B cell (primary cell): ENCODE measurements around the gene SSC5D. TPM values are rescaled to one million over a fixed set of nuclear protein-coding genes. Genes with fewer than 3 reads are reported as not detected.

Experiments
- ATAC-seq: fragments of 200-7000 bp; cut with Tn5 transposase; one replicate; pipeline ENCODE4 v1.10.0; 2021; ENCODE audit warnings: low read depth, mild to moderate bottlenecking, moderate number of reproducible peaks, moderate library complexity
- CTCF ChIA-PET: fragments of 350-600 bp; sonication (Branson Sonifier 250); formaldehyde crosslinking; loops from one replicate; lab custom pipeline; 2021; ENCODE audit warnings: antibody characterized with exemption, inconsistent platforms; lab: Charles Lee
- POLR2A ChIA-PET: fragments of 350-600 bp; sonication (Branson Sonifier 250); formaldehyde crosslinking; loops from one replicate; lab custom pipeline; 2021; ENCODE audit warnings: antibody characterized with exemption; lab: Charles Lee
- DNase-seq: peaks from one replicate; pipeline ENCODE4 v3.0.0; 2013
- H2AFZ ChIP-seq: 2 replicates; pipeline ENCODE4 v1.6.1; 2012; ENCODE audit warnings: mild to moderate bottlenecking, low read depth, low read length; ENCODE audit not compliant: insufficient read depth, poor library complexity, severe bottlenecking
- H3K27ac ChIP-seq, 2 donors: 1 replicate in 1 of 2; 2 replicates in 1 of 2; pipeline ENCODE4 v1.5.1; 2012 to 2013; ENCODE audit warnings: low read length in 2 of 2, mild to moderate bottlenecking in 2 of 2, moderate library complexity in 1 of 2
- H3K27me3 ChIP-seq, 4 experiments: fragments of 200-600 bp in 1 of 4; sonication (generic) in 1 of 4; replicated peaks in 1 of 4; 1 replicate in 2 of 4; 2 replicates in 2 of 4; pipeline versions ENCODE4 v1.6.1 to v1.7.0; 2013 to 2016; ENCODE audit warnings: low read length in 3 of 4, mild to moderate bottlenecking in 2 of 4, mixed read lengths in 1 of 4, moderate library complexity in 1 of 4; ENCODE audit not compliant: insufficient read depth in 4 of 4, control insufficient read depth in 3 of 4; ENCODE audit errors: control extremely low read depth in 1 of 4
- H3K36me3 ChIP-seq, 2 experiments: replicated peaks in 1 of 2; 1 replicate in 1 of 2; 2 replicates in 1 of 2; pipeline versions ENCODE4 v1.6.1 to v1.7.1; 2013; ENCODE audit warnings: low read length in 1 of 2; ENCODE audit not compliant: insufficient read depth in 2 of 2, control insufficient read depth in 1 of 2; ENCODE audit errors: control extremely low read depth in 1 of 2, extremely low read depth in 1 of 2
- H3K4me1 ChIP-seq, 2 donors: fragments of 200-600 bp in 1 of 2; sonication (generic) in 1 of 2; 1 replicate in 1 of 2; 2 replicates in 1 of 2; pipeline versions ENCODE4 v1.5.1 to v1.6.1; 2013 to 2017; ENCODE audit warnings: low read length in 2 of 2; ENCODE audit not compliant: control insufficient read depth in 2 of 2, insufficient read depth in 2 of 2
- H3K4me2 ChIP-seq: replicated peaks from 2 replicates; pipeline ENCODE3; 2012; ENCODE audit warnings: mild to moderate bottlenecking, low read depth, low read length; ENCODE audit not compliant: poor library complexity, severe bottlenecking
- H3K4me3 ChIP-seq, 5 experiments: fragments of 200-600 bp in 1 of 5; sonication (generic) in 1 of 5; 1 replicate in 3 of 5; 2 replicates in 2 of 5; pipeline versions ENCODE4 v1.5.1 to v1.7.0; 2011 to 2016; ENCODE audit warnings: low read length in 4 of 5, mild to moderate bottlenecking in 4 of 5, low read depth in 2 of 5, control low read depth in 1 of 5, moderate library complexity in 1 of 5; ENCODE audit not compliant: insufficient read depth in 1 of 5; ENCODE audit errors: control extremely low read depth in 1 of 5, extremely low read depth in 1 of 5
- H3K79me2 ChIP-seq: fragments of 200-600 bp; sonication (generic); one replicate; pipeline ENCODE4 v1.6.0; 2016; ENCODE audit warnings: low read length; ENCODE audit not compliant: control insufficient read depth, insufficient read depth
- H3K9ac ChIP-seq: fragments of 200-600 bp; sonication (generic); 2 replicates; pipeline ENCODE4 v1.6.1; 2017; ENCODE audit warnings: mild to moderate bottlenecking, low read length, moderate library complexity
- H3K9me3 ChIP-seq, 3 donors: one replicate each; pipeline versions ENCODE4 v1.6.1 to v1.7.1; 2013; ENCODE audit warnings: low read length in 2 of 3; ENCODE audit not compliant: control insufficient read depth in 2 of 3, insufficient read depth in 1 of 3; ENCODE audit errors: control extremely low read depth in 1 of 3
- H4K20me1 ChIP-seq: 2 replicates; pipeline ENCODE4 v1.6.0; 2012; ENCODE audit warnings: mild to moderate bottlenecking, low read length; ENCODE audit not compliant: insufficient read depth, control insufficient read depth, poor library complexity, severe bottlenecking
- H3K27ac Mint-ChIP-seq: one replicate; pipeline ENCODE4 v1.8.0; 2021; ENCODE audit warnings: mixed read lengths
- H3K27me3 Mint-ChIP-seq: one replicate; pipeline ENCODE4 v1.8.0; 2021; ENCODE audit warnings: mixed read lengths
- H3K4me1 Mint-ChIP-seq: one replicate; pipeline ENCODE4 v1.8.0; 2021; ENCODE audit warnings: mixed read lengths
- H3K4me3 Mint-ChIP-seq: one replicate; pipeline ENCODE4 v1.8.0; 2021; ENCODE audit warnings: mixed read lengths
- H3K9me3 Mint-ChIP-seq: one replicate; pipeline ENCODE4 v1.8.0; 2022; ENCODE audit warnings: mixed read lengths; ENCODE audit not compliant: insufficient read depth
- CTCF ChIP-seq: fragments of 200-600 bp; IDR thresholded peaks from one replicate; pipeline ENCODE4 v1.8.0; 2022; ENCODE audit warnings: antibody characterized with exemption, mild to moderate bottlenecking
- EZH2 ChIP-seq: IDR thresholded peaks from 2 replicates; pipeline ENCODE4 v1.6.1; 2012; ENCODE audit warnings: borderline replicate concordance, low read depth, mild to moderate bottlenecking, moderate library complexity, low read length; ENCODE audit not compliant: insufficient read depth, poor library complexity, severe bottlenecking
- WGBS: methylation state at CpG from one replicate; pipeline ENCODE4 v1.1.5; 2013; ENCODE audit warnings: missing lambda C conversion rate; ENCODE audit not compliant: insufficient coverage; 5-methylcytosine and 5-hydroxymethylcytosine counted together
- intact Hi-C: fragments of 100-400 bp; cut with micrococcal nuclease; formaldehyde crosslinking; loops from one replicate; pipeline ENCODE4 v1.10.0; 2022
- polyA plus RNA-seq: library from polyadenylated mRNA; depleted of rRNA; stranded (reverse); fragments of >200 nt; gene quantifications from 2 replicates; pipeline ENCODE4 v1.2.3, GENCODE V29; 2012
- total RNA-seq, 2 donors: library from RNA; stranded (reverse); fragments of 120-200 nt in 1 of 2; gene quantifications; 1 replicate in 1 of 2; 2 replicates in 1 of 2; pipeline versions ENCODE4 v1.2.3 to v1.2.4, GENCODE V29; 2013 to 2022

SSC5D gene
- total and polyA plus RNA-seq, 2 donors (not counting 1 experiment from before 2014, with no cell fraction given) = 0.22 to 0.44 TPM

- DNase-seq = no peak
- CTCF ChIA-PET = interaction anchor here (1.2 kb wide), 1 partner anchor 12 kb away, joined by 4 read pairs; no protein-coding TSS in a partner anchor
- H3K27me3 ChIP-seq = peaks cover 0 to 22% (median 9%) of the 10 kb centered on the region in 4 experiments
Measured at GRCh38 chr19:55455576-55456235, 32.5 kb upstream of the SSC5D start.

More at GRCh38 chr19:55455576-55456235, 32.5 kb upstream of the SSC5D start:
- no peak for ATAC-seq
- Histone ChIP-seq H3K36me3 (peaks cover 0 to 2% of the 10 kb centered on the region in 2 experiments), H2AFZ (no peak overlapping the region), H4K20me1 (no peaks in the 10 kb centered on the region), H3K4me1 (peaks cover 16 to 19% of the 10 kb centered on the region in 2 donors), H3K79me2 (no peaks in the 10 kb centered on the region), H3K9ac (no peak overlapping the region), H3K4me2 (no peak overlapping the region), H3K4me3 (no peak overlapping the region), H3K9me3 (peaks cover 0 to 15% (median 0%) of the 10 kb centered on the region in 3 donors), H3K27ac (no peak overlapping the region)
- Mint-ChIP-seq H3K9me3 (no peaks in the 10 kb centered on the region), H3K27ac (no peak overlapping the region), H3K27me3 (peaks cover 15% of the 10 kb centered on the region), H3K4me1 (peaks cover 19% of the 10 kb centered on the region), H3K4me3 (no peak overlapping the region)
- intact Hi-C loops = no loop called here
- POLR2A ChIA-PET = no interaction called here
- TF ChIP-seq EZH2 (no peak), CTCF (no peak)
- WGBS = 79% methylated on average over 11 of the region's 11 CpGs
